Measurements from ENCODE around the gene PIEZO2.

The PIEZO2 gene

GRCh38 chr18:11112286-11112685 lies 37.1 kb downstream of the PIEZO2 start:
- DNase-seq (ENCODE audit: low spot score): no peak

GRCh38 chr18:11110509-11110908 lies 38.9 kb downstream of the PIEZO2 start:
- no peak for DNase-seq (ENCODE audit: low spot score)

- DNase-seq (ENCODE audit: low spot score): no peak
Observed at GRCh38 chr18:11108947-11109346, 40.4 kb downstream of the PIEZO2 start.

GRCh38 chr18:11106894-11107293 lies 42.5 kb downstream of the PIEZO2 start:
- DNase-seq (ENCODE audit: low spot score): no peak

- no peak for DNase-seq (ENCODE audit: low spot score)
Observed at GRCh38 chr18:11105463-11105862, 43.9 kb downstream of the PIEZO2 start.

- no peak for DNase-seq (ENCODE audit: low spot score)
Observed at GRCh38 chr18:11104307-11104706, 45.1 kb downstream of the PIEZO2 start.

GRCh38 chr18:11096839-11097750 lies 52.3 kb downstream of the PIEZO2 start:
- DNase-seq (ENCODE audit: low spot score): no peak

GRCh38 chr18:11096411-11096810 lies 53.0 kb downstream of the PIEZO2 start:
- no peak for DNase-seq (ENCODE audit: low spot score)

GRCh38 chr18:11095674-11096293 lies 53.6 kb downstream of the PIEZO2 start:
- no peak for DNase-seq (ENCODE audit: low spot score)

- DNase-seq (ENCODE audit: low spot score): no peak
Observed at GRCh38 chr18:11095211-11095610, 54.2 kb downstream of the PIEZO2 start.

- no peak for DNase-seq (ENCODE audit: low spot score)
Observed at GRCh38 chr18:11091746-11092145, 57.6 kb downstream of the PIEZO2 start.

GRCh38 chr18:11089931-11090715 lies 59.2 kb downstream of the PIEZO2 start:
- DNase-seq (ENCODE audit: low spot score): no peak

- DNase-seq (ENCODE audit: low spot score): no peak
Observed at GRCh38 chr18:11081009-11081532, 68.3 kb downstream of the PIEZO2 start.

- no peak for DNase-seq (ENCODE audit: low spot score)
Observed at GRCh38 chr18:11078491-11078890, 70.9 kb downstream of the PIEZO2 start.

- no peak for DNase-seq (ENCODE audit: low spot score)
Observed at GRCh38 chr18:11077548-11078187, 71.7 kb downstream of the PIEZO2 start.

- no peak for DNase-seq (ENCODE audit: low spot score)
Observed at GRCh38 chr18:11074889-11075288, 74.5 kb downstream of the PIEZO2 start.

GRCh38 chr18:11073971-11074370 lies 75.4 kb downstream of the PIEZO2 start:
- DNase-seq (ENCODE audit: low spot score): no peak

GRCh38 chr18:11072632-11073031 lies 76.7 kb downstream of the PIEZO2 start:
- no peak for DNase-seq (ENCODE audit: low spot score)

GRCh38 chr18:11071300-11071699 lies 78.1 kb downstream of the PIEZO2 start:
- no peak for DNase-seq (ENCODE audit: low spot score)

- DNase-seq (ENCODE audit: low spot score): no peak
Observed at GRCh38 chr18:11070593-11070992, 78.8 kb downstream of the PIEZO2 start.

GRCh38 chr18:11066038-11066437 lies 83.3 kb downstream of the PIEZO2 start:
- peak; percentile 61 for DNase-seq (ENCODE audit: low spot score)

Data from iPS-NIHi11 (cell line).